HUDEP-2 (cell line): Measurements from ENCODE around the gene CCDC9.
"Not testable (repeated sequence)": the region's sequence is repeated elsewhere in the genome, so short reads cannot be mapped to it uniquely, and the experiment has no call there.

Experiments
- DNase-seq, 76 experiments: peaks; one replicate each; lab custom pipeline; 2025; ENCODE audit not compliant: unreplicated experiment in 76 of 76; lab: John Stamatoyannopoulos, UW

CCDC9 gene

DNA sequence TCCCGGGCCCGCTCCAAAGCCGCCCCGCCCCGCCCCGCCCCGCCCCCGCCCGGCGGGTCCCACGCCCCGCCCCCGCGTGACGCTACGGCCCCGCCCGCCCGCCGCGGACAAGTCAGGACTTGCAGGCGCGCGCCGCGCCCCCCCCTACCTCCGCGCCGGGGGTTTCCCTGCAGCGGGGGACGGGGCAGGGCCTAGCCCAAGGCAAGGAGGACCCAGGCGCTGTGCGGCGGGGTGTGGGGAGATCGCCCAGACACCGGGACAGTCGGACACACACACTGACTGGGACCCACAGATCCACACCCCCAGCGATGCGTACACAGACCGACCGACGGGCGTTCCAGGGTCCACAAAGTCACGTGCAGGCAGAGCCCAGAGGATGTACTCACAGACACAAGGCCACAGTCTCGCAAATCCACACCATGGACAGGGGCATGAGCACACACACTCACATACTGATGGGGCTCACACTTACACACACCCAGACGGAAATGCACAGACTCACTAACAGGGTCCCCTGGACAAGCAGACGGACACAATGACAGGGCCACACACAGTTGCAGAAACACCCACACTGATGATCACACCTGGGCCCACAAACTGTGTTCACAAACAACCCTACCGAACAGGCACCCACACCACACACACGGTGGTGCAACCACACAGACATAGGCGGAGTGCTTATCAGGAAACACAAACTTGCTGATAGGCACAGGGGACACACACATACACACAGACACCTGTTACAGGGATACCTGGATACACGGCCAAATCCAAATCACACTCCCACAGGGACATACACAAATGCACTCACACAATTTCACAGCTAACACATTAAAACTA, 24.9 kb upstream of the CCDC9 start:
- peak in 70 of 76 experiments; percentile 35 to 91 (median 78) for DNase-seq

DNA sequence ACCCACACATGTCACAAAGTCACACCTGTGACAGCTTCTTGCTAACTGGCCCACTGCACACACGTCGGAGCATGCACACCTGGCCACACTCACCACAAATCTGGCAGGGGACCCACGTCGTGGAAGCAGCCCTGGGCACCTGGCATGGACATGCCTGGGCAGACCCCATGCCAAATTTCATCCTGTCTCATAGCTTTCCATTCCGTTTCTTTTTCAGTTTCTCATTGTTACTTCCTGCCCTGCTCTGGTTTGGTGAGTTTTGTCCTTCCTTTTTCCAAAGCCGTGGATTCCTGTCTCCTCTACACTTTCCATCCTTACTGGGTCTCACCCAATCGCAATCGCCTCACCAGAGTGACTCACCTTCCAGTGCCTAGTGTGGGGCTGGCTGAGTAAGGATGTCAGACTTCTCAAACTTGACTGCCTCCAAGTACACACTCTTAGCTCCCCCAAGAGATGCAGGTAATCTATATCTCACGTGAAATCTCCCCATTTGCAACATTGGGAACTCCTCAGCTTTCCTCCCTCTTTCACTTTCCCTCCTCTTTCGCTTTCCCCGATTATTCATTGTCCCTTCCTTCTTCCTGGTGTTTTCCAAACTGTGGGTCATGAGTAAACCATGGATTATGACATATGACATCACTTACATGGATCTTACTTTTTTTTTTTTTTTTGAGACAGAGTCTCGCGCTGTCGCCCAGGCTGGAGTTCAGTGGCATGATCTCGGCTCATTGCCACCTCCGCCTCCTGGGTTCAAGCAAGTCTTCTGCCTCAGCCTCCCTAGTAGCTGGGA, 23.7 kb upstream of the CCDC9 start:
- DNase-seq: peak in 2 of 76 experiments; percentile 29 to 34

- DNase-seq: no peak
Measured at GRCh38 chr19:47236072-47236675, 20.2 kb upstream of the CCDC9 start.

DNA sequence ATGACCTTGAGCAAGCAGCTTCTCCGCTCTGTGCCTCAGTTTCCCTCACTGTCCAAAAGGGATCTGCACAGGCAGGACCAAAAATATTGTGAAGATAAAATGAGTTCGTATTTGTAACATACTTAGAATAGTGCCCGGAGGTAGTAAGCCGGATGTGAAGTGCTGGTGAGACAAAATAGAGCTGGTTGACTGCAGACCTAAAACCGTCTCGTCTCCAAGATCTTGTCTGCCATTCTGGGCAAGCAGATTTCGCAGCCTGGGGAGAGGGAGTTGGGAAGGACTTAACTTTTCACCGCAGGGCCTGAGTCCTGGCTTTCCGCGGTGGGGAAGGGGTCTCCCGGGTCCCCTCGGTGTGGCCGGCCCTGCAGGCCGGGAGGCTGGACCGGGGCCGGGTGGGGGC, 17.2 kb upstream of the CCDC9 start:
- no peak for DNase-seq

DNA sequence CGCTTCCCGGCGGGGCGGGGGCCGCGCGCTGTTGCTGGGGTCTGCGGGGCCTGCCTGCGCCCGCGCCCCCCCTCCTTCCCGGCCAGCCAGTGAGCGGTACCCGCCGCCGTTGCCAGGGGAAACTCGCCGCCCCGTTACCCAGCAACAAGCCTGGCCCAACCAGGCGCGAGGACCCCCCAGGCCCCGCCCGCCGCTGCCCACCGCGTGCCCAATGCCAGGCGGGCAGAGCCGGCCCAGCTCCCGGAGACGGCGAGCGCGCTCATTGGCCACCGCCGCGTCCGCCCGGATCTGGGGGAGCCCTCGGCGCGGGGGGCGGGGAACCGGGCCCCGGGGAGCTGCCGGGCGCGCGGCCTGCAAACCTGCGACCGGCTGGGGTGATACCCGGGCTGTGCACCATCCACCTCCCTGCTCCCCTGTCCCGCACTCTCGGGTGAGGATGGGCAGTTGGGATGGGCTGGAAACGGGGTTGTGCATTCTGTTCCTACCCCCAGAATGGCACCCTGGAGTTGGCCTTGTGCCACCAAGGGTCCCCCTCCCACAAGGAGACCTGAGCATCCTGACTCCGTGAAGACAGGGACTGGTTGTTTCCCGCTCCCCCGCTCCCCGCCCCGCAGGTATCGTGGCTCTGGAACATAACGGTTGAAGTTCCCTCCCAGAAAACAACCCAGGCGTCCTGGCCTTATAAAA, 16.6 kb upstream of the CCDC9 start:
- peak in 11 of 76 experiments; percentile 11 to 38 (median 20) for DNase-seq

- DNase-seq: no peak
Measured at GRCh38 chr19:47240556-47240955, 15.8 kb upstream of the CCDC9 start.

DNA sequence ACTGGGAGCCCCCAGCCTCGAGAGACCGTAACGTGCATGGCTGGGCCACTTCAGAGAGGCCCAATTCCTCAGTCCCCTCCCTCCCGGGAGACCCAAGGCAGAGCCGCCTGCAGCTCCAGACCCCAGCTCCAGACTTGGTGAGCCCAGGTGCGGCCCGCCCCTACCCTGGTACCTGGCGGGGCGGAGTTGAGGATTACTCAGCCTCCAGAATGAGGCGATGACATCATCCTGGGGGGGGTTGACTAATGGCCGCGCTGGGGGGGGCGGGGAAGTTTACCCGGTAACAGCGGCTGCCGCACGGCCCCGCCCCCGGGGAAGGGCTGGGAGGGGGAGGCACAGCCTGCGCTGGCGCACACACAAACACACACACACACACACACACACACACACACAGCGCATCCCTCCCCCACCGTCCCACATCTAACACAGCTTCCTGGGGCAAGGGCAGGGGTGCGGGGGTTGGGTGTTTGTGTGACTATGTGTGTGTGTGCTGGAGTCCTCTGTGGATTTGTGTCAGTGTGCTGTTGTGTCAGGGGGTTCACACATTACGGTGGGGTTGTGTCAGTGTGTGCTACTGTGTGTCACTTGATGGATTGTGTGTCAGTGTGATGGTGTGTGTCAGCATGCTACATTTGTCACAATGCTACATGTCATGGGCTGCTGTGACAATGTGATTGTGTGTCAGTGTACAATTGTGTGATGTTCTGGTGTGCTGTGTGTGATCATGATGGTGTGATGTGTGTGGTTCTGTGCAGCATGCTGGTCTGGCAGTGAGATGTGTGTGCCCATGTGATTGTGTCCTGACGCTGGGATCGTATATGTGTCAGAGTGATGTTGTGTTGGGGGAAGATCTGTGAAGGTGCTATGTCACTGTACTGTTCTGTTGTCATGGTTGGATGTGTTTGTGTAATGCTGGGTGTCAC, 15.1 kb upstream of the CCDC9 start:
- peak in 63 of 76 experiments; percentile 8 to 86 (median 69) for DNase-seq

- DNase-seq: peak in 3 of 76 experiments; percentile 9 to 13 (median 12)
Measured at GRCh38 chr19:47241919-47242577, 14.3 kb upstream of the CCDC9 start.

DNA sequence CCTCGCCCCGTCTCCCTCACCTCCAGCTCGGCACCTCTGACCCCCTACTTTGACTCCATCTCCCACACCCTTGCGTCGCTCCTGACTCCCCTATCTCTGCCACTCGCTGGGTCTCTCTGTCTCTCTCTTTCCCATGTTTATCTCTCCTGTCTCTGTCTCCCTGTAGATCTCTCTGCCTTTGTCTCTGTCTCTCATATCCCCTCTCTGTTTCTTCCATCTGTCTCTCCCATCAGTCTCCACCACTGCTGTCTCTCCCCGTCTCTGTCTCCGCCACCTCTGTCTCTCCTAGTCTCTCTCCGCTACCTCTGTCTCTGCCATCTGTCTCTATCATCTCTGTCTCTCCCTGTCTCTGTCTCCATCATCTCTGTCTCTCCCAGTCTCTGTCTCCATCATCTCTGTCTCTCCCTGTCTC, 13.0 kb upstream of the CCDC9 start:
- DNase-seq: peak in 4 of 76 experiments; percentile 47 to 60 (median 57)

GRCh38 chr19:47243776-47244547, 12.4 kb upstream of the CCDC9 start:
- DNase-seq: peak; percentile 71 to 99 (median 98)

DNA sequence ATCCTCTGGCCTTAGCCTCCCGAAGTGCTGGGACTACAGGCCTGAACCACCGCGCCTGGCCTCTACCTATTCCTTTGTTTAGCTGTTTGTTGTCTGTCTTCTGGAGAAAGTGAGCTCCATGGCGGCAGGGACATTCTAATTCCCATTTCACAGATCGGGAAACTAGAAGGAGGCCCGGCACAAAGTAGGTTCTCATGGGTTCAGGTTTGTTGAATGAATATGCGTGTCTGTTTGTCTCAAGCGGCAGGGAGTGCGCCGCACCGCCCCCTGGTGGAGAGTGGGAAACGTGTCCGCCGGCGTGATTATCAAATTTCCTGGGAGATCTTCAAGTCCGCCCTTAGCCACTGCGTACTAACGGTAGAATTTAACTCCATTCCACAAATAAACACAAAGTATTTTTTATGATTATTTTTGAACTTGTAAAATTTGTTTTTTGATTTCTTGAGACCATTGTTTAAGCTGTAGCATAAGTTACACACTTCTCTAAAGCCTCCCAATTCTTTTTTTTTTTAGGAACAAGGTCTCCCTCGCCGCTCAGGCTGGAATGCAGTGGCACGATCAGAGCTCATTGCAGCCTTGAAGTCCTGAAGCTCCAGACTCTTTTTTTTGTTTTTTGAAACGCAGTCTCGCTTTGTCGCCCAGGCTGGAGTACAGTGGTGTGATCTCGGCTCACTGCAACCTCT, 8.9 kb upstream of the CCDC9 start:
- peak in 74 of 76 experiments; percentile 25 to 94 (median 76) for DNase-seq

GRCh38 chr19:47253016-47253415, 3.3 kb upstream of the CCDC9 start:
- not testable (repeated sequence) for DNase-seq

GRCh38 chr19:47253467-47253881, 2.9 kb upstream of the CCDC9 start:
- DNase-seq: no peak

DNA sequence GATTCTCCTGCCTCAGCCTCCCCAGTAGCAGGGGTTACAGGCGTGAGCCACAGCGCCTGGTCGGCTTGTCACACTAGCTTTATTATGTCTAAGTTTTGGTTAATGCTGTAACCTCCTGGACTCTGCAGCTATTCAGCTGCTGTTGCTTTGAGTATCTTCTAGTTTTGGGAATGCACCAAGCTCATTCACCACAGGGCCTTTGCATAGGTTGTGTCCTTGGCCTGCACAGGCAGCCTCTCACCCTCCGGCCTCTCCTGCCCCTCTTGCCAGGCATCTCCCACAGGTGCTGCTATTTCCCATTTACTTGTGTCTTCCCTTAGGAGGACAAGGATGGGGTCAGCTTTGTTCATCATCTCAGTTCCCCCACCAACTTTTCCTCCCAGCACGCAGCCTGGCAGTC, 2.4 kb upstream of the CCDC9 start:
- DNase-seq: no peak

DNA sequence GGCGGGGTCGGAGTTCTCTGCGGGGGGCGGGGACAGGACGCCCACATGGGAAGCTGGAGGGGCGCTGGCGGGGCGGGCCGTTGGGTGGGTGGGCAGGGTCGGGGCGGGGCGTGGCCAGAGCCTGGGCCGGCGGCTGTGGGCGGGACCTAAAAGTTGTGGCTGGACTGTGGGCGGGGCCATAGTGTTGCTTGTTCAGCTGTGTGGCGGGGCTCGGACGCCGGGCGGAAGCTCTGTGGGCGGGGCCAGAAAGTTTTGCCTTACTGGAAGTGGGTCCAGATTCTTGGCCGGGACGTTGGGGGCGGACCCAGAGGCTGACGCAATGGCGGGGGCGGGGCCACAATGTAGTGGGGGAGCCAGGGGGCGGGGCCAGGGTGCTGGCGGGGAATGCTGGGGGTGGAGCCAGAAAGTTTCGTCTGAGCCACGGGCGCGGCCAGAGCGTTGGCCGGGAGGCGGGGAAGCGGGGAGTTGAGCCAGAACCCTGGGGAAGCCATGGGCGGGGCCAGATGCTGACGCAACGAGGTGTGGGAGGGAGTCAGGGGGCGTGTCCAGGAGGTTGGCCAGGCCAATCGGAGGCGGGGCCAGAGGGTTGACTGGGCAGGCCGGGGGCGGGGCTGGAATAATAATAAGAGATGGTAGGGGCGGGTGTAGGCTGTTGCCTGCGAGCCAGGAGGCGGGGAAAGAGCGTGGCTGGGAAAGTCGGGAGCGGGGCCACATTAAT, 527 bp downstream of the CCDC9 start:
- peak; percentile 90 to 100 (median 100) for DNase-seq

- DNase-seq: peak in 18 of 76 experiments; percentile 7 to 54 (median 25)
Measured at GRCh38 chr19:47257411-47258169, 1.3 kb downstream of the CCDC9 start.
